ENCODE measurements around the gene ATF7IP. TPM values are rescaled to one million over a fixed set of nuclear protein-coding genes. Genes with fewer than 3 reads are reported as not detected.

Gene ATF7IP
- total RNA-seq, 1 experiment from 2014 or later, result 100 TPM

DNA sequence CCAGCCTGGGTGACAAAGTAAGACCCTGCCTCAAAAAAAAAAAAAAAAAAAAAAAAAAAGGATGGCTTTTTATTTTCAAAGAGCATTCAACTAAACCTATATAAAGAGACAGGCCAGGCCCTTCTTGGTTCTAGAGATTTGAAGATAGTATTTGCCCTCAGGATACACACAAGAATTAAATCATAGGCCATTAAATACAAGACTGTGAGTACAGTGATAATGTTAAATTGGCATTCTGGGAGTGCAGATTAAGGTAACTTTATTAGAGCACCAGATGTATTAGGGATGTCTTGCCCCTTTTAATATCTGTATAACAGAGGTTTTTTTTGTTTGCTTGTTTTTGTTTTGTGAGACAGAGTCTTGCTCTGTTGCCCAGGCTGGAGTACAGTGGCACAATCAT is 61.3 kb downstream of the ATF7IP start:
- ChIA-PET CTCF (no interaction called here), POLR2A (ENCODE audit: low non-redundant PET) (no interaction called here)
- peaks cover 26% of the 10 kb centered on the region for H3K9me3 ChIP-seq (ENCODE audit: low read depth, low read length, poor library complexity, severe bottlenecking)
- peaks cover 51% of the 10 kb centered on the region for H3K36me3 ChIP-seq (ENCODE audit: insufficient read depth, low read length, poor library complexity, severe bottlenecking)
- peaks cover 1% of the 10 kb centered on the region for H3K4me1 ChIP-seq (ENCODE audit: insufficient read depth, low read length, poor library complexity, severe bottlenecking)
- H3K27me3 ChIP-seq (replicated peaks; ENCODE audit: insufficient read depth, low read depth, low read length, poor library complexity), result no peaks in the 10 kb centered on the region
- BruUV-seq (replicated peaks), result no TSS peak
- intact Hi-C loops (cut with micrococcal nuclease; ENCODE audit: unreplicated experiment), result no loop called here
- H3K4me3 ChIP-seq (ENCODE audit: low read depth, low read length, poor library complexity, severe bottlenecking), result no peak overlapping the region
- no peak for DNase-seq (ENCODE audit: low spot score)
- TF ChIP-seq EZH2 (IDR thresholded peaks at IDR 0.05; ENCODE audit: borderline replicate concordance, low read depth, low read length, poor library complexity, severe bottlenecking), result no peak
- TF ChIP-seq, protein P1, sequence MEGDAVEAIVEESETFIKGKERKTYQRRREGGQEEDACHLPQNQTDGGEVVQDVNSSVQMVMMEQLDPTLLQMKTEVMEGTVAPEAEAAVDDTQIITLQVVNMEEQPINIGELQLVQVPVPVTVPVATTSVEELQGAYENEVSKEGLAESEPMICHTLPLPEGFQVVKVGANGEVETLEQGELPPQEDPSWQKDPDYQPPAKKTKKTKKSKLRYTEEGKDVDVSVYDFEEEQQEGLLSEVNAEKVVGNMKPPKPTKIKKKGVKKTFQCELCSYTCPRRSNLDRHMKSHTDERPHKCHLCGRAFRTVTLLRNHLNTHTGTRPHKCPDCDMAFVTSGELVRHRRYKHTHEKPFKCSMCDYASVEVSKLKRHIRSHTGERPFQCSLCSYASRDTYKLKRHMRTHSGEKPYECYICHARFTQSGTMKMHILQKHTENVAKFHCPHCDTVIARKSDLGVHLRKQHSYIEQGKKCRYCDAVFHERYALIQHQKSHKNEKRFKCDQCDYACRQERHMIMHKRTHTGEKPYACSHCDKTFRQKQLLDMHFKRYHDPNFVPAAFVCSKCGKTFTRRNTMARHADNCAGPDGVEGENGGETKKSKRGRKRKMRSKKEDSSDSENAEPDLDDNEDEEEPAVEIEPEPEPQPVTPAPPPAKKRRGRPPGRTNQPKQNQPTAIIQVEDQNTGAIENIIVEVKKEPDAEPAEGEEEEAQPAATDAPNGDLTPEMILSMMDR (conservative IDR thresholded peaks at IDR 0.05; ENCODE audit: low read depth, low read length), result no peak
- H3K27ac ChIP-seq (ENCODE audit: low read depth, low read length, poor library complexity, severe bottlenecking), result no peak overlapping the region

DNA sequence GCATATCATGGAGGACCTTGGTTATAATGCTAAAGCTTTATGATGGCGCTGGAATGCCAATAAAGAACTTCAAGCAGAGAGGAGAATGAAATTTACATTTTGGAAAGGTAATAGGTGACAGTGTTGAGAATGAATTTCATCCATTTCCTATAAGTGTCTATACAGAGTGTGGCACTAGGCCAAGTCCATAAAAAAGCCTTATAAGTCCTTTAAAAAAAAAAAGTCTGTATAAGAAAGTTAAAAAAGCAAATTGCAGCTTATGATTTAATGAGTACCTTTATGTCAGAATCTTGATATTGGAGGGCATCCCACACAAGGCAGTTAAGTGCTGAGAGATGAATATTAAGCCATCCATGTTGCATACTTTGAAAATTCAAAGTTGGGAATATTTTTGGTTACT is 62.4 kb downstream of the ATF7IP start:
- H3K36me3 ChIP-seq (ENCODE audit: insufficient read depth, low read length, poor library complexity, severe bottlenecking), result peaks cover 45% of the 10 kb centered on the region
- H3K4me3 ChIP-seq (ENCODE audit: low read depth, low read length, poor library complexity, severe bottlenecking), result no peak overlapping the region
- ChIA-PET POLR2A (ENCODE audit: low non-redundant PET) (no interaction called here), CTCF (no interaction called here)
- no peaks in the 10 kb centered on the region for H3K27me3 ChIP-seq (replicated peaks; ENCODE audit: insufficient read depth, low read depth, low read length, poor library complexity)
- no TSS peak for BruUV-seq (replicated peaks)
- DNase-seq (ENCODE audit: low spot score), result no peak
- intact Hi-C loops (cut with micrococcal nuclease; ENCODE audit: unreplicated experiment), result no loop called here
- peaks cover 8% of the 10 kb centered on the region for H3K4me1 ChIP-seq (ENCODE audit: insufficient read depth, low read length, poor library complexity, severe bottlenecking)
- no peak overlapping the region for H3K27ac ChIP-seq (ENCODE audit: low read depth, low read length, poor library complexity, severe bottlenecking)
- H3K9me3 ChIP-seq (ENCODE audit: low read depth, low read length, poor library complexity, severe bottlenecking), result peaks cover 15% of the 10 kb centered on the region
- TF ChIP-seq, protein P1 (conservative IDR thresholded peaks at IDR 0.05; ENCODE audit: low read depth, low read length), result no peak
- TF ChIP-seq EZH2 (IDR thresholded peaks at IDR 0.05; ENCODE audit: borderline replicate concordance, low read depth, low read length, poor library complexity, severe bottlenecking), result no peak

GRCh38 chr12:14430394-14430986 is 65.0 kb downstream of the ATF7IP start:
- no TSS peak for BruUV-seq (replicated peaks)
- Histone ChIP-seq H3K4me1 (ENCODE audit: insufficient read depth, low read length, poor library complexity, severe bottlenecking) (peaks cover 10% of the 10 kb centered on the region), H3K27me3 (replicated peaks; ENCODE audit: insufficient read depth, low read depth, low read length, poor library complexity) (no peaks in the 10 kb centered on the region), H3K36me3 (ENCODE audit: insufficient read depth, low read length, poor library complexity, severe bottlenecking) (peaks cover 23% of the 10 kb centered on the region), H3K9me3 (ENCODE audit: low read depth, low read length, poor library complexity, severe bottlenecking) (peaks cover 15% of the 10 kb centered on the region), H3K4me3 (ENCODE audit: low read depth, low read length, poor library complexity, severe bottlenecking) (no peak overlapping the region), H3K27ac (ENCODE audit: low read depth, low read length, poor library complexity, severe bottlenecking) (no peak overlapping the region)
- POLR2A ChIA-PET (ENCODE audit: low non-redundant PET), result no interaction called here
- intact Hi-C loops (cut with micrococcal nuclease; ENCODE audit: unreplicated experiment), result no loop called here
- no peak for DNase-seq (ENCODE audit: low spot score)
- TF ChIP-seq, protein P1 (conservative IDR thresholded peaks at IDR 0.05; ENCODE audit: low read depth, low read length), result no peak
- no peak for TF ChIP-seq EZH2 (IDR thresholded peaks at IDR 0.05; ENCODE audit: borderline replicate concordance, low read depth, low read length, poor library complexity, severe bottlenecking)
- CTCF ChIA-PET, result no interaction called here

Data from A673 (cell line).